ENCODE measurements around the gene METAP1D.
"Not testable (repeated sequence)": the region's sequence is repeated elsewhere in the genome, so short reads cannot be mapped to it uniquely, and the experiment has no call there.

The METAP1D gene

GRCh38 chr2:171999604-172000469 is at the start of gene METAP1D:
Gene METAP1D (plus strand): TSS chr2:171999953. CDS start chr2:171999970, 17 bp downstream.
- peak; percentile 92 for FAIRE-seq
- DNase-seq (ENCODE audit: extremely low spot score, insufficient read length, low read depth), result peak; percentile 94

GRCh38 chr2:171952276-171952675 is 47.5 kb upstream of the METAP1D start:
- DNase-seq (ENCODE audit: extremely low spot score, insufficient read length, low read depth) (no peak), FAIRE-seq (no peak)

GRCh38 chr2:171952748-171953147 is 47.0 kb upstream of the METAP1D start:
- DNase-seq (ENCODE audit: extremely low spot score, insufficient read length, low read depth) (no peak), FAIRE-seq (no peak)

GRCh38 chr2:171956135-171956825 is 43.5 kb upstream of the METAP1D start:
- FAIRE-seq (no peak), DNase-seq (ENCODE audit: extremely low spot score, insufficient read length, low read depth) (no peak)

- FAIRE-seq, result no peak
- no peak for DNase-seq (ENCODE audit: extremely low spot score, insufficient read length, low read depth)
Observed at GRCh38 chr2:171957061-171957460, 42.7 kb upstream of the METAP1D start.

GRCh38 chr2:171958475-171958874 is 41.3 kb upstream of the METAP1D start:
- FAIRE-seq (no peak), DNase-seq (ENCODE audit: extremely low spot score, insufficient read length, low read depth) (no peak)

- DNase-seq (ENCODE audit: extremely low spot score, insufficient read length, low read depth) (no peak), FAIRE-seq (no peak)
Observed at GRCh38 chr2:171959998-171960397, 39.8 kb upstream of the METAP1D start.

GRCh38 chr2:171960570-171960969 is 39.2 kb upstream of the METAP1D start:
- no peak for FAIRE-seq

GRCh38 chr2:171963198-171963597 is 36.6 kb upstream of the METAP1D start:
- FAIRE-seq (no peak), DNase-seq (ENCODE audit: extremely low spot score, insufficient read length, low read depth) (no peak)

More at GRCh38 chr2:171960570-171960969, 39.2 kb upstream of the METAP1D start:
- no peak for DNase-seq (ENCODE audit: extremely low spot score, insufficient read length, low read depth)

- DNase-seq (ENCODE audit: extremely low spot score, insufficient read length, low read depth), result no peak
- no peak for FAIRE-seq
Observed at GRCh38 chr2:171964308-171964707, 35.4 kb upstream of the METAP1D start.

- FAIRE-seq (no peak), DNase-seq (ENCODE audit: extremely low spot score, insufficient read length, low read depth) (no peak)
Observed at GRCh38 chr2:171965238-171965637, 34.5 kb upstream of the METAP1D start.

GRCh38 chr2:171965661-171966060 is 34.1 kb upstream of the METAP1D start:
- DNase-seq (ENCODE audit: extremely low spot score, insufficient read length, low read depth) (no peak), FAIRE-seq (no peak)

GRCh38 chr2:171966235-171966634 is 33.5 kb upstream of the METAP1D start:
- DNase-seq (ENCODE audit: extremely low spot score, insufficient read length, low read depth) (no peak), FAIRE-seq (no peak)

- FAIRE-seq (no peak), DNase-seq (ENCODE audit: extremely low spot score, insufficient read length, low read depth) (no peak)
Observed at GRCh38 chr2:171966688-171967087, 33.1 kb upstream of the METAP1D start.

GRCh38 chr2:171968509-171968908 is 31.2 kb upstream of the METAP1D start:
- DNase-seq (ENCODE audit: extremely low spot score, insufficient read length, low read depth), result no peak
- no peak for FAIRE-seq

GRCh38 chr2:171972329-171972982 is 27.3 kb upstream of the METAP1D start:
- no peak for FAIRE-seq
- no peak for DNase-seq (ENCODE audit: extremely low spot score, insufficient read length, low read depth)

GRCh38 chr2:171979103-171979502 is 20.6 kb upstream of the METAP1D start:
- no peak for DNase-seq (ENCODE audit: extremely low spot score, insufficient read length, low read depth)
- FAIRE-seq, result no peak

GRCh38 chr2:171983924-171984323 is 15.8 kb upstream of the METAP1D start:
- FAIRE-seq, result peak; percentile 24
- not testable (repeated sequence) for DNase-seq (ENCODE audit: extremely low spot score, insufficient read length, low read depth)

GRCh38 chr2:171985076-171985475 is 14.7 kb upstream of the METAP1D start:
- DNase-seq (ENCODE audit: extremely low spot score, insufficient read length, low read depth) (no peak), FAIRE-seq (no peak)

- FAIRE-seq, result no peak
- DNase-seq (ENCODE audit: extremely low spot score, insufficient read length, low read depth), result no peak
Observed at GRCh38 chr2:171986778-171987177, 13.0 kb upstream of the METAP1D start.

GRCh38 chr2:171991027-171991426 is 8.7 kb upstream of the METAP1D start:
- FAIRE-seq (no peak), DNase-seq (ENCODE audit: extremely low spot score, insufficient read length, low read depth) (no peak)

Measured in GM18507 (cell line).